Activated T-helper 1 cell treated with anti-CD3 and anti-CD28 coated beads, Interleukin-12 subunit alpha, Interleukin-12 subunit beta, Interleukin-2, Interleukin-4 antibody, amounts not matched to agents 30 ng/mL and 10 ng/mL and 1 ng/mL, durations not matched to agents 14 hours and 24 hours and 36 hours (primary cell): ENCODE results near the gene TDRD10. TPM values are rescaled to one million over a fixed set of nuclear protein-coding genes. Genes with fewer than 3 reads are reported as not detected.

ENCODE experiments used
- DNase-seq: peaks from one replicate; pipeline ENCODE4 v3.0.0; 2021; ENCODE audit warnings: low spot score
- H3K27ac Mint-ChIP-seq: one replicate; pipeline ENCODE4 v1.8.0; 2021; ENCODE audit warnings: mild to moderate bottlenecking, mixed read lengths
- H3K27me3 Mint-ChIP-seq: one replicate; pipeline ENCODE4 v1.8.0; 2022; ENCODE audit warnings: mild to moderate bottlenecking, moderate library complexity, mixed read lengths; ENCODE audit not compliant: insufficient read depth
- H3K36me3 Mint-ChIP-seq: one replicate; pipeline ENCODE4 v1.8.0; 2021; ENCODE audit warnings: low read depth, mixed read lengths
- H3K4me1 Mint-ChIP-seq: one replicate; pipeline ENCODE4 v1.8.0; 2021; ENCODE audit warnings: low read depth, mixed read lengths
- H3K4me3 Mint-ChIP-seq: one replicate; pipeline ENCODE4 v1.8.0; 2021; ENCODE audit warnings: mild to moderate bottlenecking, moderate library complexity, mixed read lengths
- H3K9me3 Mint-ChIP-seq: one replicate; pipeline ENCODE4 v1.8.0; 2021; ENCODE audit warnings: mixed read lengths
- intact Hi-C: fragments of 100-400 bp; cut with micrococcal nuclease; formaldehyde crosslinking; loops from one replicate; pipeline ENCODE4 v1.15.1; 2024
- total RNA-seq: library from RNA; stranded (reverse); gene quantifications from 2 replicates; pipeline ENCODE4 v1.2.3, GENCODE V29; 2022

Gene TDRD10
- total RNA-seq, 1 donor from 2014 or later = not detected

GRCh38 chr1:154584267-154584994, 82.4 kb downstream of the TDRD10 start:
- intact Hi-C loops = no loop called here
- no peak for DNase-seq
- no peak overlapping the region for H3K27ac Mint-ChIP-seq
- H3K4me1 Mint-ChIP-seq = peaks cover 6% of the 10 kb centered on the region
- H3K27me3 Mint-ChIP-seq = no peaks in the 10 kb centered on the region
- no peak overlapping the region for H3K4me3 Mint-ChIP-seq
- no peaks in the 10 kb centered on the region for H3K9me3 Mint-ChIP-seq
- peaks cover 70% of the 10 kb centered on the region for H3K36me3 Mint-ChIP-seq

GRCh38 chr1:154586231-154586630, 84.2 kb downstream of the TDRD10 start:
- no peak overlapping the region for H3K4me3 Mint-ChIP-seq
- H3K9me3 Mint-ChIP-seq = no peaks in the 10 kb centered on the region
- intact Hi-C loops = no loop called here
- DNase-seq = no peak
- H3K27me3 Mint-ChIP-seq = no peaks in the 10 kb centered on the region
- peaks cover 14% of the 10 kb centered on the region for H3K4me1 Mint-ChIP-seq
- H3K27ac Mint-ChIP-seq = no peak overlapping the region
- peaks cover 78% of the 10 kb centered on the region for H3K36me3 Mint-ChIP-seq

DNA sequence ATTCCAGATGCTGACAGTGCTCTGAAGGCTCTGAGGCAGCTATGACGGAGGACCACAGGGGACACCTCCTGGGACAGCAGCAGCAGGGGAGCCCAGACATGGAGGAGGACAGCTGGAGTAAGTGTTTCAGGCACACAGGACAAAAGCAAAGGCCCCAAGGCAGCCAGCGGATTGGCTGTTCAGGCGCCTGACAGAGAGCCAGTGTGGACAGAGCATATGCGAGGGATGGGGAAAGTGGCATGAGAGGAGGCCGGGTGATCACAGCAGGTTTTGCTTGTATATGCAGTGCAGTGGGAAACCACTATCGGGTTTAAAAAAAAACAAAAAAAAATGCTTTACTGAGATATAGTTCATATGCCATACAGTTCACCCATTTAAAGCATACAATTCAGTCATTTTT, 84.6 kb downstream of the TDRD10 start:
- H3K9me3 Mint-ChIP-seq = no peaks in the 10 kb centered on the region
- intact Hi-C loops = no loop called here
- H3K4me3 Mint-ChIP-seq = no peak overlapping the region
- H3K27me3 Mint-ChIP-seq = no peaks in the 10 kb centered on the region
- DNase-seq = no peak
- peaks cover 80% of the 10 kb centered on the region for H3K36me3 Mint-ChIP-seq
- no peak overlapping the region for H3K27ac Mint-ChIP-seq
- peaks cover 14% of the 10 kb centered on the region for H3K4me1 Mint-ChIP-seq

- Mint-ChIP-seq H3K4me3 (no peak overlapping the region), H3K27me3 (no peaks in the 10 kb centered on the region), H3K36me3 (peaks cover 81% of the 10 kb centered on the region), H3K27ac (peak overlapping the region; percentile 71), H3K9me3 (no peaks in the 10 kb centered on the region), H3K4me1 (peaks cover 25% of the 10 kb centered on the region)
- intact Hi-C loops = no loop called here
- no peak for DNase-seq
Measured at GRCh38 chr1:154589780-154590179, 87.8 kb downstream of the TDRD10 start.

DNA sequence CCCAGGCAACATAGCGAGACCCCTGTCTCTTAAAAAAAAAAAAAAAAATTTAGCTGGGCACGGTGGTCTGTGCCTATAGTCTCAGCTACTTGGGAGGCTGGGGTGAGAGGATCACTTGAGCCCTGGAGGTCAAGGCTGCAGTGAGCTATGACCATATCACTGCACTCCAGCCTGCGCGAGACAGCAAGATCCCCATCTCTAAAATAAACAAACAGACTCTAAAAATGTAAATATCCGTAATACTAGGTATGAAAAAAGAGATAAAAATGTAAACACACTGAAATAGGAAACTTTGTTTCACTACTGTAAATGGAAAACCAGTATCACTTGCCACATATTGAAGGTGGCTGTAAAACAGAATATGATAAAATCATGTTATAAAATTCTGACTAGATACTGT, 88.7 kb downstream of the TDRD10 start:
- Mint-ChIP-seq H3K4me1 (peaks cover 25% of the 10 kb centered on the region), H3K36me3 (peaks cover 77% of the 10 kb centered on the region), H3K9me3 (no peaks in the 10 kb centered on the region), H3K4me3 (no peak overlapping the region), H3K27ac (no peak overlapping the region), H3K27me3 (no peaks in the 10 kb centered on the region)
- DNase-seq = no peak
- intact Hi-C loops = no loop called here

DNA sequence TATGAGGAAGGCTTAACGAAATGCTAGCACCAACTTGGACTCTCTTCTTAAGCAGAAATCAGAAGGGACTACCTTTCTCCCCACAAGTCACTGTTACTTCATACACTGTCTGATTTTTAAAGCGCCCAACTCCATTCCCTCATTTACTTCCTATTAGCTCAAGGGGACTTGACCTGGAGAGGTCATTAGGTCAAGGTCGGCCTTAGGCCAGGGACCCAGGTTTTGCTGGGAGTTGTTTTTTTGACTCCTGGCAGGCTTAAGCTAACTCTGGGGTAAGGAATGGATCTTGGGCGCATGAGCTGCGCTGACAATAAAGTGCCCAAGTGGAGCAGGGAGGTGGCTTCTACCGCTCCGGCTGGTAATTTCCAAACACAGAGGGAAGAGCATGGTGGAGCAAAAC, 89.2 kb downstream of the TDRD10 start:
- no peak for DNase-seq
- Mint-ChIP-seq H3K4me3 (no peak overlapping the region), H3K36me3 (peaks cover 74% of the 10 kb centered on the region), H3K9me3 (no peaks in the 10 kb centered on the region), H3K27ac (peak overlapping the region; percentile 34), H3K4me1 (peaks cover 25% of the 10 kb centered on the region), H3K27me3 (no peaks in the 10 kb centered on the region)
- intact Hi-C loops = no loop called here

DNA sequence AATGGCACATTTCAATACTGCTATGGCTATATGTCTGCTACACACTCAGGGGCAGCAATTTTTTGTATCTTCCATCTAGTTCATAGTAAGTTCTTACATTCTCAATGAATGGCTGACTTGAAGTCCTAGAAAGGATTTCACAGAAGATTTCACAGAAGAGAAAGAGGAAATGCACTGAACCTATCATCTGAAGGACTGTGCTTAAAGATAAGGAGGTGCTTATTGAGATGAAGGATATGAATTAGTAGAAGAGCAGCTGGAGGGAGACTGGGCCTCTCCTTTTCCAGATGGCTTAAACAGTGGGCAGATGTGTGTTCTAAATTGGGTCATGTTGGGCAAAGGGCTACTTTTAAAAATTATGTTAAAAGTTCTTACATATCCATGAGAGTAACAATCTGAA, 91.4 kb downstream of the TDRD10 start:
- no peaks in the 10 kb centered on the region for H3K27me3 Mint-ChIP-seq
- peaks cover 73% of the 10 kb centered on the region for H3K36me3 Mint-ChIP-seq
- H3K4me3 Mint-ChIP-seq = no peak overlapping the region
- H3K4me1 Mint-ChIP-seq = peaks cover 35% of the 10 kb centered on the region
- H3K27ac Mint-ChIP-seq = no peak overlapping the region
- no peaks in the 10 kb centered on the region for H3K9me3 Mint-ChIP-seq
- intact Hi-C loops = no loop called here
- no peak for DNase-seq

DNA sequence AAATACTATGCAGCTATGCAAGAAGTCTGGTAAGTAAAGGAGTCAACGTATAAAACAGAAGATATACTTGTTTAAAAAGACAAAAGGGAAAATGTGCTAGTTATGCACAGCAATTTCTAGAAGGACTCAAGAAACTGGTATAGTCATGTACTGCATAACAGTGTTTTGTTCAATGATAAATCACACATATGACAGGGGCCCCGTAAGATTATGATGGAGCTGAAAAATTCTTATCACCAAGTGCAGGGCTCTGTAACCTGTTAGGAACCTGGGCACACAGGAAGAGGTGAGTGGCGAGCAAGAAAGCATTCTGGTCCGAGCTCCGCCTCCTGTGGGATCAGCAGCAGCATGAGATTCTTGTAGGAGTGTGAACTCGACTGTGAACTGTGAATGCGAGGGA, 92.8 kb downstream of the TDRD10 start:
- intact Hi-C loops = no loop called here
- H3K9me3 Mint-ChIP-seq = no peaks in the 10 kb centered on the region
- H3K27me3 Mint-ChIP-seq = no peaks in the 10 kb centered on the region
- no peak overlapping the region for H3K4me3 Mint-ChIP-seq
- no peak for DNase-seq
- peaks cover 70% of the 10 kb centered on the region for H3K36me3 Mint-ChIP-seq
- H3K27ac Mint-ChIP-seq = no peak overlapping the region
- peaks cover 39% of the 10 kb centered on the region for H3K4me1 Mint-ChIP-seq

- peaks cover 43% of the 10 kb centered on the region for H3K4me1 Mint-ChIP-seq
- no peaks in the 10 kb centered on the region for H3K27me3 Mint-ChIP-seq
- no peaks in the 10 kb centered on the region for H3K9me3 Mint-ChIP-seq
- DNase-seq = no peak
- intact Hi-C loops = no loop called here
- H3K4me3 Mint-ChIP-seq = no peak overlapping the region
- H3K27ac Mint-ChIP-seq = no peak overlapping the region
- H3K36me3 Mint-ChIP-seq = peaks cover 69% of the 10 kb centered on the region
Measured at GRCh38 chr1:154595621-154596020, 93.6 kb downstream of the TDRD10 start.

Other genes starting within 250 kb of the TDRD10 start
- 122 and 123 TPM in 2 replicates for gene HAX1, start 229.6 kb upstream of the TDRD10 start, total RNA-seq
- gene AQP10, start 181.1 kb upstream of the TDRD10 start, total RNA-seq = not detected in 2 replicates
- gene ATP8B2, start 176.7 kb upstream of the TDRD10 start, total RNA-seq = 50.1 and 54.9 TPM in 2 replicates
- gene IL6R, start 96.9 kb upstream of the TDRD10 start, total RNA-seq = 4.9 and 5.0 TPM in 2 replicates
- not detected in 2 replicates for gene SHE, start 193 bp downstream of the TDRD10 start, total RNA-seq
- 93.3 and 106 TPM in 2 replicates for gene UBE2Q1, start 56.4 kb downstream of the TDRD10 start, total RNA-seq
- not detected in 2 replicates for gene CHRNB2, start 65.6 kb downstream of the TDRD10 start, total RNA-seq
- 299 and 301 TPM in 2 replicates for gene ADAR, start 106.0 kb downstream of the TDRD10 start, total RNA-seq